Measurements from ENCODE around the gene SNX32. TPM values are rescaled to one million over a fixed set of nuclear protein-coding genes. Genes with fewer than 3 reads are reported as not detected.
A peak's percentile ranks its signal among the peaks of the same experiment; 100 is the strongest.

The SNX32 gene
- total and polyA plus RNA-seq, 9 of the 15 experiments (the other 6 are each of a cell fraction or from before 2014, with no cell fraction given) = 0.03 TPM; not detected in 7

DNA sequence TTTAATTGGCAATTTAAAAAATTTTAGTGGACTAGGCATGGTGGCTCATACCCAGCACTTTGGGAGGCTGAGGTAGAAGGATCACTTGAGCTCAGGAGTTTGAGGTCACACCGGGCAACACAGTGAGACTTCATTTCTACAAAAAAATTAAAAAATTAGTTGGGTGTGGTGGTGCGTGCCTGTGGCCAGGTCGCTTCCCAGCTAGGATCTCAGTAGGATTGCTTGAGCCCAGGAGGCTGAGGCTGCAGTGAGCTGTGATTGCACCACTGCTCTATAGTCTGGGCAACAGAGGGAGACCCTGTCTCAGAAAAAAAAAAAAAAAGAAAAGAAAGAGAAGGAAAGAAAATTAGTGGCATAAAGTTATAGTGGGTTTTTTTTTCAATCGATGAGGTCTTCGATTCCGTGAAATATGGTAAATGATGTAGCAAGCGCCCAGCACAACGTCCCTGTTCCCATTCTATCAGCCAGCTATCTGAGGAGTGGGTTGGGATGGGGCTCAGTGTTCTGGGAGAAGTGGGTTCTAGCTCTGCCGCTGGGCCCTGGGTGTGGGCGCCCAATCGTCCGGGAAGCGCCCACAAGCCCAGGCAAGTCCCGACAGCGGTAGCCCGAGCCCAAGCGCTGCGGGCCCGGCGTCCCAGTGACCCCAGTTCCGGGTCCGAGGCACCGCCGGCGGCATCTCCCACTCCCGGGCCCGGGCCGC, 65.0 kb downstream of the SNX32 start (continued):
- TF ChIP-seq, protein P1, sequence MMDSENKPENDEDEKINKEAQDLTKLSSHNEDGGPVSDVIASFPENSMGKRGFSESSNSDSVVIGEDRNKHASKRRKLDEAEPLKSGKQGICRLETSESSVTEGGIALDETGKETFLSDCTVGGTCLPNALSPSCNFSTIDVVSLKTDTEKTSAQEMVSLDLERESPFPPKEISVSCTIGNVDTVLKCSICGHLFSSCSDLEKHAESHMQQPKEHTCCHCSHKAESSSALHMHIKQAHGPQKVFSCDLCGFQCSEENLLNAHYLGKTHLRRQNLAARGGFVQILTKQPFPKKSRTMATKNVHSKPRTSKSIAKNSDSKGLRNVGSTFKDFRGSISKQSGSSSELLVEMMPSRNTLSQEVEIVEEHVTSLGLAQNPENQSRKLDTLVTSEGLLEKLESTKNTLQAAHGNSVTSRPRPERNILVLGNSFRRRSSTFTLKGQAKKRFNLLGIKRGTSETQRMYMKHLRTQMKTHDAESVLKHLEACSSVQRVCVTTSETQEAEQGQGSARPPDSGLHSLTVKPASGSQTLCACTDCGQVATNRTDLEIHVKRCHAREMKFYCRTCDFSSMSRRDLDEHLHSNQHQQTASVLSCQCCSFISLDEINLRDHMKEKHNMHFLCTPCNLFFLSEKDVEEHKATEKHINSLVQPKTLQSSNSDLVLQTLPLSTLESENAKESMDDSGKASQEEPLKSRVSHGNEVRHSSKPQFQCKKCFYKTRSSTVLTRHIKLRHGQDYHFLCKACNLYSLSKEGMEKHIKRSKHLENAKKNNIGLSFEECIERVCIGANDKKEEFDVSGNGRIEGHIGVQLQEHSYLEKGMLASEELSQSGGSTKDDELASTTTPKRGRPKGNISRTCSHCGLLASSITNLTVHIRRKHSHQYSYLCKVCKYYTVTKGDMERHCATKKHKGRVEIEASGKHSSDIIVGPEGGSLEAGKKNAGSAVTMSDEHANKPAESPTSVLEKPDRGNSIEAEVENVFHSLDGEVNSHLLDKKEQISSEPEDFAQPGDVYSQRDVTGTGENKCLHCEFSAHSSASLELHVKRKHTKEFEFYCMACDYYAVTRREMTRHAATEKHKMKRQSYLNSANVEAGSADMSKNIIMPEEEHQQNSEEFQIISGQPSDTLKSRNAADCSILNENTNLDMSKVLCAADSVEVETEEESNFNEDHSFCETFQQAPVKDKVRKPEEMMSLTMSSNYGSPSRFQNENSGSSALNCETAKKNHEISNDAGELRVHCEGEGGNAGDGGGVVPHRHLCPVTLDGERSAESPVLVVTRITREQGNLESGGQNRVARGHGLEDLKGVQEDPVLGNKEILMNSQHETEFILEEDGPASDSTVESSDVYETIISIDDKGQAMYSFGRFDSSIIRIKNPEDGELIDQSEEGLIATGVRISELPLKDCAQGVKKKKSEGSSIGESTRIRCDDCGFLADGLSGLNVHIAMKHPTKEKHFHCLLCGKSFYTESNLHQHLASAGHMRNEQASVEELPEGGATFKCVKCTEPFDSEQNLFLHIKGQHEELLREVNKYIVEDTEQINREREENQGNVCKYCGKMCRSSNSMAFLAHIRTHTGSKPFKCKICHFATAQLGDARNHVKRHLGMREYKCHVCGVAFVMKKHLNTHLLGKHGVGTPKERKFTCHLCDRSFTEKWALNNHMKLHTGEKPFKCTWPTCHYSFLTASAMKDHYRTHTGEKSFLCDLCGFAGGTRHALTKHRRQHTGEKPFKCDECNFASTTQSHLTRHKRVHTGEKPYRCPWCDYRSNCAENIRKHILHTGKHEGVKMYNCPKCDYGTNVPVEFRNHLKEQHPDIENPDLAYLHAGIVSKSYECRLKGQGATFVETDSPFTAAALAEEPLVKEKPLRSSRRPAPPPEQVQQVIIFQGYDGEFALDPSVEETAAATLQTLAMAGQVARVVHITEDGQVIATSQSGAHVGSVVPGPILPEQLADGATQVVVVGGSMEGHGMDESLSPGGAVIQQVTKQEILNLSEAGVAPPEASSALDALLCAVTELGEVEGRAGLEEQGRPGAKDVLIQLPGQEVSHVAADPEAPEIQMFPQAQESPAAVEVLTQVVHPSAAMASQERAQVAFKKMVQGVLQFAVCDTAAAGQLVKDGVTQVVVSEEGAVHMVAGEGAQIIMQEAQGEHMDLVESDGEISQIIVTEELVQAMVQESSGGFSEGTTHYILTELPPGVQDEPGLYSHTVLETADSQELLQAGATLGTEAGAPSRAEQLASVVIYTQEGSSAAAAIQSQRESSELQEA (IDR thresholded peaks at IDR 0.05; ENCODE audit: low read depth) = no peak
- TF ChIP-seq ZNF75A (CRISPR knock-in tag; IDR thresholded peaks at IDR 0.05) = peak; percentile 65; the same call in 1 of the 2 replicates
- TF ChIP-seq ZFX (CRISPR knock-in tag; IDR thresholded peaks at IDR 0.05) = peak; percentile 92
- TF ChIP-seq, protein P2, sequence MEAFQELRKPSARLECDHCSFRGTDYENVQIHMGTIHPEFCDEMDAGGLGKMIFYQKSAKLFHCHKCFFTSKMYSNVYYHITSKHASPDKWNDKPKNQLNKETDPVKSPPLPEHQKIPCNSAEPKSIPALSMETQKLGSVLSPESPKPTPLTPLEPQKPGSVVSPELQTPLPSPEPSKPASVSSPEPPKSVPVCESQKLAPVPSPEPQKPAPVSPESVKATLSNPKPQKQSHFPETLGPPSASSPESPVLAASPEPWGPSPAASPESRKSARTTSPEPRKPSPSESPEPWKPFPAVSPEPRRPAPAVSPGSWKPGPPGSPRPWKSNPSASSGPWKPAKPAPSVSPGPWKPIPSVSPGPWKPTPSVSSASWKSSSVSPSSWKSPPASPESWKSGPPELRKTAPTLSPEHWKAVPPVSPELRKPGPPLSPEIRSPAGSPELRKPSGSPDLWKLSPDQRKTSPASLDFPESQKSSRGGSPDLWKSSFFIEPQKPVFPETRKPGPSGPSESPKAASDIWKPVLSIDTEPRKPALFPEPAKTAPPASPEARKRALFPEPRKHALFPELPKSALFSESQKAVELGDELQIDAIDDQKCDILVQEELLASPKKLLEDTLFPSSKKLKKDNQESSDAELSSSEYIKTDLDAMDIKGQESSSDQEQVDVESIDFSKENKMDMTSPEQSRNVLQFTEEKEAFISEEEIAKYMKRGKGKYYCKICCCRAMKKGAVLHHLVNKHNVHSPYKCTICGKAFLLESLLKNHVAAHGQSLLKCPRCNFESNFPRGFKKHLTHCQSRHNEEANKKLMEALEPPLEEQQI (IDR thresholded peaks at IDR 0.05) = no peak
- TF ChIP-seq, protein P3, sequence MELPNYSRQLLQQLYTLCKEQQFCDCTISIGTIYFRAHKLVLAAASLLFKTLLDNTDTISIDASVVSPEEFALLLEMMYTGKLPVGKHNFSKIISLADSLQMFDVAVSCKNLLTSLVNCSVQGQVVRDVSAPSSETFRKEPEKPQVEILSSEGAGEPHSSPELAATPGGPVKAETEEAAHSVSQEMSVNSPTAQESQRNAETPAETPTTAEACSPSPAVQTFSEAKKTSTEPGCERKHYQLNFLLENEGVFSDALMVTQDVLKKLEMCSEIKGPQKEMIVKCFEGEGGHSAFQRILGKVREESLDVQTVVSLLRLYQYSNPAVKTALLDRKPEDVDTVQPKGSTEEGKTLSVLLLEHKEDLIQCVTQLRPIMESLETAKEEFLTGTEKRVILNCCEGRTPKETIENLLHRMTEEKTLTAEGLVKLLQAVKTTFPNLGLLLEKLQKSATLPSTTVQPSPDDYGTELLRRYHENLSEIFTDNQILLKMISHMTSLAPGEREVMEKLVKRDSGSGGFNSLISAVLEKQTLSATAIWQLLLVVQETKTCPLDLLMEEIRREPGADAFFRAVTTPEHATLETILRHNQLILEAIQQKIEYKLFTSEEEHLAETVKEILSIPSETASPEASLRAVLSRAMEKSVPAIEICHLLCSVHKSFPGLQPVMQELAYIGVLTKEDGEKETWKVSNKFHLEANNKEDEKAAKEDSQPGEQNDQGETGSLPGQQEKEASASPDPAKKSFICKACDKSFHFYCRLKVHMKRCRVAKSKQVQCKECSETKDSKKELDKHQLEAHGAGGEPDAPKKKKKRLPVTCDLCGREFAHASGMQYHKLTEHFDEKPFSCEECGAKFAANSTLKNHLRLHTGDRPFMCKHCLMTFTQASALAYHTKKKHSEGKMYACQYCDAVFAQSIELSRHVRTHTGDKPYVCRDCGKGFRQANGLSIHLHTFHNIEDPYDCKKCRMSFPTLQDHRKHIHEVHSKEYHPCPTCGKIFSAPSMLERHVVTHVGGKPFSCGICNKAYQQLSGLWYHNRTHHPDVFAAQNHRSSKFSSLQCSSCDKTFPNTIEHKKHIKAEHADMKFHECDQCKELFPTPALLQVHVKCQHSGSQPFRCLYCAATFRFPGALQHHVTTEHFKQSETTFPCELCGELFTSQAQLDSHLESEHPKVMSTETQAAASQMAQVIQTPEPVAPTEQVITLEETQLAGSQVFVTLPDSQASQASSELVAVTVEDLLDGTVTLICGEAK (IDR thresholded peaks at IDR 0.05) = 0 out of 2 replicates have a peak, but pooled peaks have one; percentile 36
- TF ChIP-seq, protein P3 (CRISPR knock-in tag; IDR thresholded peaks at IDR 0.05) = no peak
- TF ChIP-seq EP300 (IDR thresholded peaks at IDR 0.05; ENCODE audit: low read length) = 0 out of 2 replicates have a peak, but pooled peaks have one; percentile 43
